Activated CD4-positive, alpha-beta T cell treated with anti-CD3 and anti-CD28 coated beads for 36 hours (primary cell): ENCODE measurements around the gene OGFOD1. TPM values are rescaled to one million over a fixed set of nuclear protein-coding genes. Genes with fewer than 3 reads are reported as not detected.

ENCODE experiments used
- ATAC-seq: fragments of 200-7000 bp; cut with Tn5 transposase; one replicate; pipeline ENCODE4 v1.10.0; 2021; ENCODE audit warnings: mild to moderate bottlenecking, moderate library complexity
- CTCF ChIA-PET: fragments of 350-600 bp; sonication (Branson Sonifier 250); formaldehyde crosslinking; loops from one replicate; lab custom pipeline; 2021; ENCODE audit warnings: antibody characterized with exemption; lab: Charles Lee
- POLR2A ChIA-PET: fragments of 350-600 bp; sonication (Branson Sonifier 250); formaldehyde crosslinking; loops from one replicate; lab custom pipeline; 2021; ENCODE audit warnings: antibody characterized with exemption, inconsistent platforms; lab: Charles Lee
- DNase-seq: peaks from one replicate; pipeline ENCODE4 v3.0.0-alpha.2; 2020
- H3K27ac Mint-ChIP-seq: one replicate; pipeline ENCODE4 v1.8.0; 2021; ENCODE audit warnings: mixed read lengths
- H3K27me3 Mint-ChIP-seq: one replicate; pipeline ENCODE4 v1.8.0; 2021; ENCODE audit warnings: mixed read lengths
- H3K36me3 Mint-ChIP-seq: one replicate; pipeline ENCODE4 v1.8.0; 2021; ENCODE audit warnings: low read depth, mixed read lengths
- H3K4me1 Mint-ChIP-seq: one replicate; pipeline ENCODE4 v1.8.0; 2021; ENCODE audit warnings: mixed read lengths
- H3K4me3 Mint-ChIP-seq: one replicate; pipeline ENCODE4 v1.8.0; 2021; ENCODE audit warnings: mild to moderate bottlenecking, moderate library complexity, mixed read lengths
- H3K9me3 Mint-ChIP-seq: one replicate; pipeline ENCODE4 v1.8.0; 2021; ENCODE audit warnings: low read depth, mixed read lengths
- intact Hi-C, 2 experiments: fragments of 100-400 bp; cut with DNase I in 1 of 2; cut with micrococcal nuclease in 1 of 2; formaldehyde crosslinking; loops; one replicate each; pipeline versions ENCODE4 v1.14.2 to v1.15.1; 2022 to 2024; cut with DNase I, micrococcal nuclease
- total RNA-seq, 2 experiments: library from RNA; stranded (reverse); gene quantifications; one replicate each; pipeline ENCODE4 v1.2.3, GENCODE V29; 2021

OGFOD1 gene
- total RNA-seq, 2 experiments from 2014 or later: 56.2 to 64.1 TPM

DNA sequence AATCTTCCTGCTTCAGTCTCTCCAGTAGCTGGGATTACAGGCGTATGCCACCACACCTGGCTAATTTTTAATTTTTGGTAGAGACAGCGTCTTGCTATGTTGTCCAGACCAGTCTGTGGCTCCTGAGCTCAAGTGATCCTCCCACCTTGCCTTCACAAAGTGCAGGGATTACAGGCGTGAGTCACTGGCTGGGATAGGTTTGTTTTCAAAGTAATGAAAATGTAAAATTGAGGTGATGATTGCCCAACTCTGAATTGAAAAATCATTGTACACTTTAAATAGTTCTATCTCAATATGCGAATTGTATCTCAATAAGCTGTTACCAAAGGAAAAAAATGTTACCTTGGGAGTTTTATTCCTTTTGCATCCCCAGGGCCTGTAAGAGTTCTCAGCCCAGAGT, 24.8 kb upstream of the OGFOD1 start:
- DNase-seq (no peak), ATAC-seq (no peak)
- no peak overlapping the region for H3K27ac Mint-ChIP-seq
- intact Hi-C loops: loop anchor here in 1 of 2 experiments (5.0 to 10.0 kb wide), 2 partner anchors 224 to 1308 kb away; partner anchors contain the start of gene KATNB1
- ChIA-PET POLR2A (interaction anchor here (0.7 kb wide), 1 partner anchor 15 kb away, joined by 3 read pairs; no protein-coding TSS in a partner anchor), CTCF (interaction anchor here (0.5 to 2.3 kb wide), 2 partner anchors 24 to 368 kb away, joined by 3 to 9 read pairs; partner anchors contain the start of genes NUDT21 and OGFOD1)
- H3K4me1 Mint-ChIP-seq: peaks cover 48% of the 10 kb centered on the region
- no peaks in the 10 kb centered on the region for H3K9me3 Mint-ChIP-seq
- H3K27me3 Mint-ChIP-seq: no peaks in the 10 kb centered on the region
- H3K4me3 Mint-ChIP-seq: peak overlapping the region; percentile 64
- peaks cover 15% of the 10 kb centered on the region for H3K36me3 Mint-ChIP-seq

DNA sequence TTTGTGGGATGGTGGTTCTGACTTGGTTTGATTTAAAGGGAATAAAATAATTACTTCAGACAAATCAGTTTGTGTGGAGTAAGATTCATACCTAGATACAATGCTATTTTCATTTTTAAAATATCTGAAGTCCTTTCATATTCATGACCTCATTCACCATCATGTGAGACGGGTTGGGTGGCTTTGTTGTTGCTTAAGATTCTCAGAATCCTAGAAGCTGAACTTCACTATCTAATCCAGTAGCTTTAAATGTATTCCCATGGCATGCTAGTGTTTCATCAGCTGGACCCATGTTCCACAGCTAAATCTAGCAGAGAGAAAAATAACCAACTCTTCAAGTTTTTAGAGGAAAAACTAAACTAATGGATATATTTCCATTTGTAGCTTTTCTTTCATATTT, 23.3 kb upstream of the OGFOD1 start:
- Mint-ChIP-seq H3K4me3 (no peak overlapping the region), H3K36me3 (peaks cover 24% of the 10 kb centered on the region), H3K27ac (peak overlapping the region; percentile 19), H3K27me3 (no peaks in the 10 kb centered on the region), H3K4me1 (peaks cover 34% of the 10 kb centered on the region), H3K9me3 (no peaks in the 10 kb centered on the region)
- peak; percentile 7 for ATAC-seq
- DNase-seq: peak; percentile 21
- ChIA-PET CTCF (interaction anchor here (2.3 kb wide), 1 partner anchor 22 kb away, joined by 9 read pairs; the partner anchor contains the start of genes NUDT21 and OGFOD1), POLR2A (interaction anchor here (0.9 to 1.8 kb wide), 2 partner anchors 19 to 24 kb away, joined by 3 to 6 read pairs; partner anchors contain the start of genes NUDT21 and OGFOD1)
- intact Hi-C loops: loop anchor here in 1 of 2 experiments (5.0 to 10.0 kb wide), 2 partner anchors 226 to 1307 kb away; partner anchors contain the start of gene KATNB1

DNA sequence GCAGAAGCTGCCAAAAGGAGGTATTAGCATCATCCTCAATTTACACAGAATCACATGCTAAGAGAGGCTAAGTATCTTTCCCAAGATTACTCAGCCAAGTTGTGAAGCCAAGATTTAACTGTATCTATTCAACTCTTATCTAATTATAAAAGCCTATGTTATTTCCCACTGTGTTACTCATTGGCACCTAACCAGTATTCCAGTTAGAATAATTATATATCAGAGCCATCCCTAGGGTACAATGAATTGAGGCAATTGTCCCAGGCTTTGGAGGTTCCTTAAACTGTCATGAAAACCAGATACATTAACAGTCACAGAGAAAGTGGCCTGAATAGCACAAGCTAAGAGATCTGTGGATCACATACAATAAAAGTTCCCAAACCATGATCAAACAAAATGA, 15.1 kb upstream of the OGFOD1 start:
- H3K36me3 Mint-ChIP-seq: peaks cover 44% of the 10 kb centered on the region
- DNase-seq: no peak
- peak overlapping the region; percentile 39 for H3K27ac Mint-ChIP-seq
- ChIA-PET POLR2A (interaction anchor here (0.7 kb wide), 1 partner anchor 20 kb away, joined by 5 read pairs; no protein-coding TSS in a partner anchor), CTCF (interaction anchor here (0.6 kb wide), 1 partner anchor 140 kb away, joined by 3 read pairs; no protein-coding TSS in a partner anchor)
- H3K4me3 Mint-ChIP-seq: no peak overlapping the region
- H3K4me1 Mint-ChIP-seq: peaks cover 2% of the 10 kb centered on the region
- H3K27me3 Mint-ChIP-seq: no peaks in the 10 kb centered on the region
- intact Hi-C loops: no loop called here
- H3K9me3 Mint-ChIP-seq: no peaks in the 10 kb centered on the region
- ATAC-seq: no peak

DNA sequence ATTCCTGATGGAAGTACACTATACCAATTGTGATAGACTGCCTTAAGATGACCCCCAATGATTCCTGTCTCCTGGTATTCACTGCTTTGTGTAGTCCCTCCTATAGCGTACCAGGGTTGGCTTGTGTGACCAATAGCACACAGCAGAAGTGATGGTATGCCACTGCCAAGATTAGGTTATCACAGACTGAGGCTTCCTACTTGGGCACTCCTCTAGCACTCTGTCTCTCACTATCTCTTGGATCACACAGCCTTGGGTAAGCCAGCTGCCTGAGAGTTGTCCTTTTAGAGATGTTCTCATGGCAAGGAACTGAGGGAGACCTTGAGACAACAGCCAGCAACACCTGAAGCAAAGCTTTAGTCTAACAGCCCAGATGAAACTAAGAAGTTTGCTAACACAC, 13.3 kb upstream of the OGFOD1 start:
- H3K9me3 Mint-ChIP-seq: no peaks in the 10 kb centered on the region
- POLR2A ChIA-PET: interaction anchor here (0.6 to 0.7 kb wide), 3 partner anchors 33 to 203 kb away, joined by 3 to 7 read pairs (median 4); no protein-coding TSS in a partner anchor
- no peak overlapping the region for H3K27ac Mint-ChIP-seq
- H3K36me3 Mint-ChIP-seq: peaks cover 48% of the 10 kb centered on the region
- ATAC-seq (no peak), DNase-seq (no peak)
- no peaks in the 10 kb centered on the region for H3K27me3 Mint-ChIP-seq
- no peak overlapping the region for H3K4me3 Mint-ChIP-seq
- intact Hi-C loops: no loop called here
- CTCF ChIA-PET: no interaction called here
- peaks cover 2% of the 10 kb centered on the region for H3K4me1 Mint-ChIP-seq

DNA sequence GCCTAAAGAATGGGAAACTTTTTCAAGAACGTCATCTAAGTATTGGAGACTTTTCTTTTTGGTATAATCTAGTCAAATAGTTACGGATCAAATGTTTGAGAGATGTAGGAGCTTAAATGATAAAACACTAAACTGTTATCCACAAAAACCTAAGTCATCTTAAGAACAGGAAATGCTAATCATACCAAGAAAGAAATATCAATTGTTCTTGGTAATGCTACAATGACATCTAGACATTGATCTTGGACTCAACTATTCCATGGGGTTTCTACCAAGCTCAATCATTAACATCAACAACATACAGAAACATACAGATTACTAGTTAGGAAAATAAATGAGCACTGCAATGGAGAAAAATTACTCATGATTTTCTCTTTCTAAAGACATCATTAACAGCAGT, 4.1 kb upstream of the OGFOD1 start:
- intact Hi-C loops: loop anchor here in 1 of 2 experiments (1.0 kb wide), 2 partner anchors 22 to 90 kb away; partner anchors contain the start of gene AMFR
- peaks cover 33% of the 10 kb centered on the region for H3K4me1 Mint-ChIP-seq
- H3K27me3 Mint-ChIP-seq: no peaks in the 10 kb centered on the region
- peak overlapping the region; percentile 29 for H3K4me3 Mint-ChIP-seq
- no peak for DNase-seq
- H3K9me3 Mint-ChIP-seq: no peaks in the 10 kb centered on the region
- H3K27ac Mint-ChIP-seq: peak overlapping the region; percentile 69
- peak; percentile 2 for ATAC-seq
- H3K36me3 Mint-ChIP-seq: peaks cover 41% of the 10 kb centered on the region
- ChIA-PET POLR2A (interaction anchor here (0.8 to 1.3 kb wide), 3 partner anchors 8 to 24 kb away, joined by 3 read pairs; no protein-coding TSS in a partner anchor), CTCF (interaction anchor here (0.8 to 1.0 kb wide), 3 partner anchors 14 to 91 kb away, joined by 3 read pairs; no protein-coding TSS in a partner anchor)

DNA sequence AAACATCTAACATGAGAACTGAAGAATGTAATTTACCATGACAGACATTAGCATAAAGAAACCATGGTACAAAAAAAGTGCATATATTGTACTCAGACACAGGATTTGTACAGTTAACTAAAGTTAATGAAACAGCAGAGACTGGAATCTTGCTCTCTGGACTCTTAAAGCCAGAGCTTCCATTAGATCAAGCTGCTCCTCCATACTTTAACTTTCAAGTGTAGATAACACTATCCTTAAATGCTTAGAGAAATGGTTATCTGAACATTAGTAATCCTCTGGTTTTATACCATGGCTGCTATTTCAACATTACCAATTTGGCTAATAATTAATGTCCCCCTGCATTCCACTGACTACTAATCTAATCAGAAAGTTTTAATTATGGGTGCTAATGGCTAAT, 3.3 kb upstream of the OGFOD1 start:
- peak overlapping the region; percentile 69 for H3K27ac Mint-ChIP-seq
- ATAC-seq (no peak), DNase-seq (no peak)
- H3K9me3 Mint-ChIP-seq: no peaks in the 10 kb centered on the region
- POLR2A ChIA-PET: interaction anchor here (0.8 to 1.3 kb wide), 3 partner anchors 9 to 24 kb away, joined by 3 read pairs; no protein-coding TSS in a partner anchor
- H3K36me3 Mint-ChIP-seq: peaks cover 38% of the 10 kb centered on the region
- intact Hi-C loops: no loop called here
- CTCF ChIA-PET: interaction anchor here (1.0 kb wide), 2 partner anchors 14 to 16 kb away, joined by 3 read pairs; no protein-coding TSS in a partner anchor
- peak overlapping the region; percentile 29 for H3K4me3 Mint-ChIP-seq
- peaks cover 39% of the 10 kb centered on the region for H3K4me1 Mint-ChIP-seq
- no peaks in the 10 kb centered on the region for H3K27me3 Mint-ChIP-seq

DNA sequence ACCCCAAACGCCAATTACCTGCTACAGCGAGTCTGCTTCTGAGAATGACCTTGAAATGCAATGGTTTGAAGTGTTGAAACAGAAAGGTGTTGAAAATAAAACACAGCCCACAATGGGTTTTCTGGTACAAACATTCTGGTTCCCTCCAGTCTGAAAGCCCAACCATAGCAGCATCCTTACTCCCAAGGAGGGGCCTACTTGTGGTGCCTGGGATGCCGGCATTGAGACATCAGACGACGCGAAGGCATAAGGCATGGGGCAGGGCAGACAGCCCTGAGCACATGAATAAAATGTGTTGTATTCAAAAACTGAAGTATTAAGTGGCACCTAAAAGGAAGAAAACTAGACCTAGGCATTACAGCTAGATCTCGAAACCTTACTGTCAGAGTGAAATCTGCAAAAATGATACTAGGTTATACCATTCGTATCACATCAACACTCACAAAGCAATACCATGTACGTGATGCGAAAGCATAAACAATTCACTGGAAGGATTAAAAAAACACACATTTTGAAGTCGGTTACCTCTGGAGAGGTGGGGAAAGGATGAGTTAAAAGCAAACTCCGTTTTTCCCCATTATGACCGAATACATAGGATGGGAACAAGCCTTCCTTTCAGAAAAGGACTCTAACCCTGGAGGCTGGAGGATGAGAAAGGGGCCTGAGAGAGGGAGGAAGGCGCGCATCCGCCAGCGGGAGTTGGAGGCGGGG, 924 bp upstream of the OGFOD1 start:
- ATAC-seq (peak; percentile 7), DNase-seq (peak; percentile 30)
- Mint-ChIP-seq H3K4me1 (peaks cover 44% of the 10 kb centered on the region), H3K27ac (peak overlapping the region; percentile 93), H3K27me3 (no peaks in the 10 kb centered on the region), H3K4me3 (peak overlapping the region; percentile 84), H3K9me3 (no peaks in the 10 kb centered on the region), H3K36me3 (peaks cover 45% of the 10 kb centered on the region)
- intact Hi-C loops: loop anchor here (2.0 kb wide), 4 partner anchors 158 to 488 kb away; partner anchors contain the start of genes HERPUD1 (in 1 of the 2) and MT2A (in 1 of the 2)
- CTCF ChIA-PET: interaction anchor here (0.7 to 2.3 kb wide), 3 partner anchors 23 to 279 kb away, joined by 3 to 9 read pairs (median 3); no protein-coding TSS in a partner anchor
- POLR2A ChIA-PET: interaction anchor here (0.6 to 1.5 kb wide), 11 partner anchors 10 to 591 kb away, joined by 3 to 8 read pairs (median 5); partner anchors contain the start of gene BBS2

DNA sequence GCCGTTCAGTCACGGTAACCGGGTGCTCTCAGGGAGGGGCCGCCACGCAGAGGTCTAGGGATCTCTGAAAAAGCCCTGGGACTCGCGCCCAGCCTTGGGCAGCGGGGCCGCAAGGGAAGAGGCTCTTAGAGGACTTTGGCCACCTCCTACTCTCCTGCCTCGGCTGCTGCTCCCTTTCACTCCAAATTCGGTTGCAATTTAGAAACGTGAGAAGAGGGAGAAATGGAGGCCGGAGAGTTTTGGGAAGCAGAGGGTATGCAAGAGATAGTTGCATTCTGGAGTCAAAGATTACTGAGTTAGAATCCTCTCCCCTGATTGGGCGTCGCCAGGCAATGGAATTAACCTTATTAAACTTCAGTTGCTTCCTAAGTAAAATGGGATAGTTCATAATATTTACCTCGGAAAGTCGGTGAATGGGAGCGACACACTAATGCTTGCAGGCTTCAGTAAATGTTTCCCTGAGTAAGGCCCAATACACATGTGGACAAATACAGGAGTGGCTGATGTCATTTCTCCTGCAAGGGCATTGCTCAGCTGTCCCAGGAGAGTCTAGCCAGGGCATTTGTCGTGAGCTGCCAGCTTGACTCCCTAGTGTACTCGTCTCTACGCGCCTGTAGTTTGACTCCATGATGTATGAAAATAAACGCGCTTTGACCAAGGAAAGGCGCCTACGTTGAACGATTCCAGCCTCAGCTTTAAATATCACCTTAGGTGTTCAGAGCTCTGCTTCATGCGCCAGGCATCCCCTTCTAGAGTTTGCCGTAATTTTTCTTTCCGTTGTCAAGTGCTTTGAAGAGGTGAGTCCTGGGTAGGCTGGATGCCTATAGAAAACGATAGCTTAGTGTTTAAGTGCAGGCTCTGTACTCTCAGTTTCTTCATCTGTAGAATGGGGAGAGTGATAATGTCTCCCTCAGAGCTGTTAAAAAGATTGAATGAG, 667 bp downstream of the OGFOD1 start:
- ChIA-PET CTCF (interaction anchor here (0.5 to 2.3 kb wide), 7 partner anchors 8 to 791 kb away, joined by 3 to 9 read pairs (median 3); no protein-coding TSS in a partner anchor), POLR2A (interaction anchor here (0.5 to 1.6 kb wide), 9 partner anchors 8 to 532 kb away, joined by 3 to 8 read pairs (median 5); partner anchors contain the start of gene BBS2)
- Mint-ChIP-seq H3K9me3 (no peaks in the 10 kb centered on the region), H3K27me3 (no peaks in the 10 kb centered on the region), H3K4me3 (peak overlapping the region; percentile 84), H3K4me1 (peaks cover 50% of the 10 kb centered on the region), H3K27ac (peak overlapping the region; percentile 93), H3K36me3 (peaks cover 52% of the 10 kb centered on the region)
- DNase-seq (peak; percentile 27), ATAC-seq (peak; percentile 30)
- intact Hi-C loops: loop anchor here (1.0 to 2.0 kb wide), 11 partner anchors 25 to 734 kb away; partner anchors contain the start of genes AMFR (in 1 of the 2), HERPUD1 (in 1 of the 2), MT2A (in 1 of the 2) and NUP93 (in 1 of the 2)

DNA sequence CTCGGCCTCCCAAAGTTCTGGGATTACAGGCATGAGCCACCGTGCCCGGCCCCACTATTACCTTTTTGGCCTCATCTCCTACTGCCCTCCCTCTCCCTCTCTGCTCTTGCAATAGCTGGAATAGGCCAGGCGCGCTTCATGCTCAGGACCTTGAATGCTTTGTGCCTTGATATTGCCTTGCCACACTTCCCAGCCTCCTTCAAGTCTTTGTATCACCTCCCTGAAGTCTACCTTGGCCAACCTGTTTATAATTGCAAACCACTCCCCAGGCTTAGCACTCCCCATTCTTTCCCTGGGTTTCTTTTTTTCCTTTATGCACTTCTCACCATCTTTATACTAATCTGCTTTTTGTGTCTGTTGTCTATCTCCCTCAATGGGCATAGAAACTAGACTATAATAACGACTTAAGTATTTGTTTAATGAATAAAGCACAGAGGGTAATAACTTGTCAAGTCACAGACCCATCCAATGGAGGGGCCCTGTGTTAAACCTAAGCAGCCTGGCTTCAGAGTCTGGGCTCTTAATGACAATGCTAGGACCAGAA, 6.6 kb downstream of the OGFOD1 start:
- Mint-ChIP-seq H3K4me1 (peaks cover 14% of the 10 kb centered on the region), H3K4me3 (no peak overlapping the region), H3K27ac (peak overlapping the region; percentile 32), H3K9me3 (no peaks in the 10 kb centered on the region), H3K36me3 (peaks cover 58% of the 10 kb centered on the region), H3K27me3 (no peaks in the 10 kb centered on the region)
- intact Hi-C loops: no loop called here
- ChIA-PET CTCF (interaction anchor here (0.7 kb wide), 1 partner anchor 12 kb away, joined by 3 read pairs; no protein-coding TSS in a partner anchor), POLR2A (no interaction called here)
- DNase-seq: no peak
- ATAC-seq: no peak

DNA sequence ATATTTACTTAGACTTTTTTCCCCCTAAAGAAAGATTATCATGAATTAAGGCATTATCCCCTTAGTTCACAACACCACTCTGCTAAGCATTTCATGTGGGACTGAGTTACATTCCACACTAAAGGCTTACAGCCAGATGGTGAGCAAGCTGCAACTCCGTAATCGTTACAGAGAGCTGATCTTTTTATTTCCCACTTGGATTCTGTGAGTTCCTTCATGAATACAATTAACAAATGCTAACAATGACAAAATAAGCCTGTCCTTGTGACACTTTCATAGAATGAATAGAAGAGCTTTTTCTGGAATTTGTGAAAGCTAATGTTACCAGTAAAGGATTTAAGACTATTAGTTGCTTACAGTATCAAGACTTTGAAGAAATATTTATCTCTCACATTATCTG, 8.7 kb downstream of the OGFOD1 start:
- no peak for DNase-seq
- H3K27me3 Mint-ChIP-seq: no peaks in the 10 kb centered on the region
- ChIA-PET CTCF (interaction anchor here (1.2 kb wide), 1 partner anchor 62 kb away, joined by 3 read pairs; no protein-coding TSS in a partner anchor), POLR2A (interaction anchor here (1.2 kb wide), 1 partner anchor 9 kb away, joined by 5 read pairs; the partner anchor contains the start of genes NUDT21 and OGFOD1)
- peaks cover 55% of the 10 kb centered on the region for H3K36me3 Mint-ChIP-seq
- no peaks in the 10 kb centered on the region for H3K9me3 Mint-ChIP-seq
- no peak for ATAC-seq
- H3K4me1 Mint-ChIP-seq: peaks cover 10% of the 10 kb centered on the region
- intact Hi-C loops: no loop called here
- no peak overlapping the region for H3K27ac Mint-ChIP-seq
- no peak overlapping the region for H3K4me3 Mint-ChIP-seq
